Astrocyte (in vitro differentiated cells and primary cell): Measurements from ENCODE around the gene CTCFL. TPM values are rescaled to one million over a fixed set of nuclear protein-coding genes. Genes with fewer than 3 reads are reported as not detected.

Source experiments
- DNase-seq: peaks from one replicate; pipeline ENCODE4 v3.0.0-alpha.2; 2010; ENCODE audit warnings: low read depth
- FAIRE-seq: peaks from 2 replicates; lab custom pipeline; 2011; peaks lifted over from hg19 to GRCh38; lab: Jason Lieb, UNC
- H2AFZ ChIP-seq: 2 replicates; pipeline ENCODE4 v1.6.0; 2012; ENCODE audit warnings: low read depth, low read length, inconsistent platforms
- H3K27ac ChIP-seq: 2 replicates; pipeline ENCODE4 v1.5.1; 2011; ENCODE audit warnings: low read depth, low read length, inconsistent platforms
- H3K27me3 ChIP-seq: 2 replicates; pipeline ENCODE4 v1.6.0; 2011; ENCODE audit warnings: low read length, inconsistent platforms; ENCODE audit not compliant: insufficient read depth
- H3K36me3 ChIP-seq: 2 replicates; pipeline ENCODE4 v1.5.1; 2011; ENCODE audit warnings: low read length, inconsistent platforms; ENCODE audit not compliant: insufficient read depth
- H3K4me1 ChIP-seq: 2 replicates; pipeline ENCODE4 v1.5.1; 2011; ENCODE audit warnings: low read length, inconsistent platforms; ENCODE audit not compliant: insufficient read depth
- H3K4me2 ChIP-seq: 2 replicates; pipeline ENCODE4 v1.6.0; 2012; ENCODE audit warnings: low read length, inconsistent platforms
- H3K4me3 ChIP-seq: 2 replicates; pipeline ENCODE4 v1.5.1; 2011; ENCODE audit warnings: low read depth, mild to moderate bottlenecking, low read length, inconsistent platforms; ENCODE audit not compliant: insufficient read depth
- H3K79me2 ChIP-seq: 2 replicates; pipeline ENCODE4 v1.6.0; 2012; ENCODE audit warnings: mild to moderate bottlenecking, low read length, inconsistent platforms; ENCODE audit not compliant: insufficient read depth
- H3K9ac ChIP-seq: 2 replicates; pipeline ENCODE4 v1.6.0; 2012; ENCODE audit warnings: mild to moderate bottlenecking, low read length, inconsistent platforms
- H3K9me3 ChIP-seq: 2 replicates; pipeline ENCODE4 v1.5.1; 2012; ENCODE audit warnings: low read depth, mild to moderate bottlenecking, low read length, inconsistent platforms; ENCODE audit not compliant: insufficient read depth
- H4K20me1 ChIP-seq: 2 replicates; pipeline ENCODE4 v1.6.0; 2012; ENCODE audit warnings: low read length, inconsistent platforms; ENCODE audit not compliant: insufficient read depth
- H3K27ac Mint-ChIP-seq: one replicate; pipeline ENCODE4 v1.8.0; 2021; ENCODE audit warnings: mild to moderate bottlenecking, mixed read lengths; ENCODE audit not compliant: unreplicated experiment
- H3K27me3 Mint-ChIP-seq: one replicate; pipeline ENCODE4 v1.8.0; 2021; ENCODE audit warnings: low read depth, mixed read lengths; ENCODE audit not compliant: unreplicated experiment
- H3K36me3 Mint-ChIP-seq: one replicate; pipeline ENCODE4 v1.8.0; 2021; ENCODE audit warnings: low read depth, mixed read lengths; ENCODE audit not compliant: unreplicated experiment
- H3K4me1 Mint-ChIP-seq: one replicate; pipeline ENCODE4 v1.8.0; 2021; ENCODE audit warnings: low read depth, mixed read lengths; ENCODE audit not compliant: unreplicated experiment
- H3K4me3 Mint-ChIP-seq: one replicate; pipeline ENCODE4 v1.8.0; 2021; ENCODE audit warnings: mild to moderate bottlenecking, moderate library complexity, mixed read lengths; ENCODE audit not compliant: unreplicated experiment
- H3K9me3 Mint-ChIP-seq: one replicate; pipeline ENCODE4 v1.8.0; 2021; ENCODE audit warnings: mild to moderate bottlenecking, mixed read lengths; ENCODE audit not compliant: unreplicated experiment
- CTCF ChIP-seq: IDR thresholded peaks from 2 replicates; pipeline ENCODE4 v1.5.1; 2011; ENCODE audit warnings: low read depth, mild to moderate bottlenecking, inconsistent platforms, low read length, moderate library complexity; ENCODE audit not compliant: insufficient read depth
- EZH2 ChIP-seq: IDR thresholded peaks from 2 replicates; pipeline ENCODE4 v1.6.1; 2012; ENCODE audit warnings: mild to moderate bottlenecking, low read length, inconsistent platforms; ENCODE audit not compliant: insufficient read depth
- total RNA-seq: library from RNA; stranded (reverse); gene quantifications from 2 replicates; pipeline ENCODE4 v1.2.1, GENCODE V29; 2021

CTCFL gene
- total RNA-seq, 1 donor from 2014 or later, result not detected

- Histone ChIP-seq H3K79me2 (no peaks in the 10 kb centered on the region), H3K4me1 (no peaks in the 10 kb centered on the region), H3K4me2 (no peak overlapping the region), H3K27ac (no peak overlapping the region), H3K9ac (no peak overlapping the region), H3K4me3 (no peak overlapping the region), H4K20me1 (no peaks in the 10 kb centered on the region), H3K36me3 (no peaks in the 10 kb centered on the region), H2AFZ (no peak overlapping the region), H3K9me3 (no peaks in the 10 kb centered on the region), H3K27me3 (peaks cover 20% of the 10 kb centered on the region)
- no peak overlapping the region for H3K4me3 Mint-ChIP-seq
- no peaks in the 10 kb centered on the region for H3K36me3 Mint-ChIP-seq
- H3K27ac Mint-ChIP-seq, result no peak overlapping the region
- H3K9me3 Mint-ChIP-seq, result peaks cover under 1% of the 10 kb centered on the region
- no peaks in the 10 kb centered on the region for H3K4me1 Mint-ChIP-seq
- no peak for FAIRE-seq
- no peak for DNase-seq
- H3K27me3 Mint-ChIP-seq, result peaks cover 26% of the 10 kb centered on the region
- TF ChIP-seq EZH2, result no peak
- no peak for TF ChIP-seq CTCF
These were observed 62.2 kb downstream of the CTCFL start for GRCh38 chr20:57462781-57463180.

GRCh38 chr20:57461726-57462125, 63.2 kb downstream of the CTCFL start:
- Histone ChIP-seq H3K9me3 (no peaks in the 10 kb centered on the region), H3K36me3 (no peaks in the 10 kb centered on the region), H3K4me3 (no peak overlapping the region), H4K20me1 (no peaks in the 10 kb centered on the region), H3K4me1 (no peaks in the 10 kb centered on the region), H2AFZ (no peak overlapping the region), H3K27me3 (peaks cover 13% of the 10 kb centered on the region), H3K4me2 (no peak overlapping the region), H3K27ac (no peak overlapping the region), H3K9ac (no peak overlapping the region), H3K79me2 (no peaks in the 10 kb centered on the region)
- TF ChIP-seq EZH2 (no peak), CTCF (no peak)
- FAIRE-seq (no peak), DNase-seq (no peak)
- Mint-ChIP-seq H3K27me3 (peaks cover 29% of the 10 kb centered on the region), H3K36me3 (no peaks in the 10 kb centered on the region), H3K9me3 (peaks cover 3% of the 10 kb centered on the region), H3K27ac (no peak overlapping the region), H3K4me1 (no peaks in the 10 kb centered on the region), H3K4me3 (no peak overlapping the region)

GRCh38 chr20:57460781-57461465, 64.0 kb downstream of the CTCFL start:
- H3K9ac ChIP-seq, result no peak overlapping the region
- H3K36me3 Mint-ChIP-seq, result no peaks in the 10 kb centered on the region
- DNase-seq (no peak), FAIRE-seq (no peak)
- peaks cover 9% of the 10 kb centered on the region for H3K27me3 ChIP-seq
- peaks cover 3% of the 10 kb centered on the region for H3K9me3 Mint-ChIP-seq
- TF ChIP-seq CTCF (no peak), EZH2 (no peak)
- H4K20me1 ChIP-seq, result no peaks in the 10 kb centered on the region
- no peak overlapping the region for H3K4me2 ChIP-seq
- H2AFZ ChIP-seq, result no peak overlapping the region
- no peaks in the 10 kb centered on the region for H3K9me3 ChIP-seq
- no peaks in the 10 kb centered on the region for H3K79me2 ChIP-seq
- H3K4me3 Mint-ChIP-seq, result no peak overlapping the region
- H3K27me3 Mint-ChIP-seq, result peaks cover 25% of the 10 kb centered on the region
- no peak overlapping the region for H3K27ac Mint-ChIP-seq
- H3K4me3 ChIP-seq, result no peak overlapping the region
- no peaks in the 10 kb centered on the region for H3K4me1 Mint-ChIP-seq
- no peaks in the 10 kb centered on the region for H3K4me1 ChIP-seq
- no peak overlapping the region for H3K27ac ChIP-seq
- no peaks in the 10 kb centered on the region for H3K36me3 ChIP-seq
